ENCODE results near the gene INPP5B.

- TF ChIP-seq CTCF (IDR thresholded peaks at IDR 0.05) = no peak
- no peak for TF ChIP-seq POLR2A (IDR thresholded peaks at IDR 0.05)
These were observed 101.1 kb downstream of the INPP5B start for GRCh38 chr1:37845786-37846185.
